ENCODE measurements around the gene OR10G8. TPM values are rescaled to one million over a fixed set of nuclear protein-coding genes. Genes with fewer than 3 reads are reported as not detected.

OR10G8 gene
- total RNA-seq, result not detected
- not detected for total RNA-seq (2013)

- Histone ChIP-seq H3K27me3 (ENCODE audit: control insufficient read depth, insufficient read depth, low read length) (no peaks in the 10 kb centered on the region), H3K4me3 (ENCODE audit: low read length) (no peak within 1 kb of the TSS), H3K9me3 (ENCODE audit: control insufficient read depth, insufficient read depth, low read length) (no peaks in the 10 kb centered on the region), H3K4me1 (ENCODE audit: control insufficient read depth, insufficient read depth, low read length) (no peaks in the 10 kb centered on the region), H3K27ac (ENCODE audit: low read length) (no peak within 1 kb of the TSS), H3K36me3 (ENCODE audit: control insufficient read depth, insufficient read depth, low read length) (no peaks in the 10 kb centered on the region)
- 92% methylated on average over 1 of the region's 2 CpGs for WGBS (ENCODE audit: insufficient coverage)
- no peaks in the 10 kb centered on the region for H3K4me1 Mint-ChIP-seq
- H3K36me3 Mint-ChIP-seq, result no peaks in the 10 kb centered on the region
- H3K4me3 Mint-ChIP-seq, result no peak within 1 kb of the TSS
- ATAC-seq (no peak), DNase-seq (no peak)
- H3K27ac Mint-ChIP-seq, result no peak within 1 kb of the TSS
- no peaks in the 10 kb centered on the region for H3K9me3 Mint-ChIP-seq
- TF ChIP-seq CTCF (IDR thresholded peaks at IDR 0.05), result no peak
- intact Hi-C loops (cut with micrococcal nuclease), result no loop called here
- no peaks in the 10 kb centered on the region for H3K27me3 Mint-ChIP-seq (ENCODE audit: low read depth in 2 of 2)
These were observed at the start of gene OR10G8 for GRCh38 chr11:124026498-124026897. TSS of gene OR10G8 (plus strand) at chr11:124026798. CDS start at chr11:124029623, 2,825 bp downstream.

- DNase-seq (no peak), ATAC-seq (no peak)
- H3K9me3 ChIP-seq (ENCODE audit: control insufficient read depth, insufficient read depth, low read length), result no peaks in the 10 kb centered on the region
- H3K4me1 ChIP-seq (ENCODE audit: control insufficient read depth, insufficient read depth, low read length), result no peaks in the 10 kb centered on the region
- H3K27ac ChIP-seq (ENCODE audit: low read length), result no peak within 1 kb of the TSS
- no peaks in the 10 kb centered on the region for H3K36me3 Mint-ChIP-seq
- peaks cover 0 to 2% of the 10 kb centered on the region in 2 donors for H3K27me3 Mint-ChIP-seq (ENCODE audit: low read depth in 2 of 2)
- no peak within 1 kb of the TSS for H3K4me3 ChIP-seq (ENCODE audit: low read length)
- H3K27ac Mint-ChIP-seq, result no peak within 1 kb of the TSS
- H3K9me3 Mint-ChIP-seq, result peaks cover 7 to 10% of the 10 kb centered on the region in 2 donors
- H3K4me1 Mint-ChIP-seq, result no peaks in the 10 kb centered on the region
- intact Hi-C loops (cut with micrococcal nuclease), result no loop called here
- H3K4me3 Mint-ChIP-seq, result no peak within 1 kb of the TSS
- H3K36me3 ChIP-seq (ENCODE audit: control insufficient read depth, insufficient read depth, low read length), result no peaks in the 10 kb centered on the region
- no peaks in the 10 kb centered on the region for H3K27me3 ChIP-seq (ENCODE audit: control insufficient read depth, insufficient read depth, low read length)
- TF ChIP-seq CTCF (IDR thresholded peaks at IDR 0.05), result no peak
These were observed 48.8 kb upstream of the OR10G8 start, which contains the start of gene OR10S1 for GRCh38 chr11:123977731-123978347. TSS of gene OR10S1 (minus strand) at chr11:123977781. CDS start at chr11:123977664, 117 bp downstream.

GRCh38 chr11:123979311-123979710 is 47.3 kb upstream of the OR10G8 start:
- no peaks in the 10 kb centered on the region for H3K36me3 Mint-ChIP-seq
- peaks cover 0 to 2% of the 10 kb centered on the region in 2 donors for H3K27me3 Mint-ChIP-seq (ENCODE audit: low read depth in 2 of 2)
- Histone ChIP-seq H3K4me1 (ENCODE audit: control insufficient read depth, insufficient read depth, low read length) (no peaks in the 10 kb centered on the region), H3K36me3 (ENCODE audit: control insufficient read depth, insufficient read depth, low read length) (no peaks in the 10 kb centered on the region), H3K4me3 (ENCODE audit: low read length) (no peak overlapping the region), H3K27ac (ENCODE audit: low read length) (no peak overlapping the region), H3K9me3 (ENCODE audit: control insufficient read depth, insufficient read depth, low read length) (no peaks in the 10 kb centered on the region), H3K27me3 (ENCODE audit: control insufficient read depth, insufficient read depth, low read length) (no peaks in the 10 kb centered on the region)
- intact Hi-C loops (cut with micrococcal nuclease), result no loop called here
- ATAC-seq (no peak), DNase-seq (no peak)
- H3K4me3 Mint-ChIP-seq, result no peak overlapping the region
- H3K4me1 Mint-ChIP-seq, result no peaks in the 10 kb centered on the region
- 87% methylated on average over 4 of the region's 5 CpGs for WGBS (ENCODE audit: insufficient coverage)
- peaks cover 16% of the 10 kb centered on the region in 2 donors for H3K9me3 Mint-ChIP-seq
- H3K27ac Mint-ChIP-seq, result no peak overlapping the region
- no peak for TF ChIP-seq CTCF (IDR thresholded peaks at IDR 0.05)

GRCh38 chr11:123995119-123995518 is 31.5 kb upstream of the OR10G8 start, which contains the start of gene OR10G6:
TSS of gene OR10G6 (minus strand) at chr11:123995161. CDS start at chr11:123995161, 0 bp downstream.
- intact Hi-C loops (cut with micrococcal nuclease), result no loop called here
- no peak within 1 kb of the TSS for H3K4me3 ChIP-seq (ENCODE audit: low read length)
- no peaks in the 10 kb centered on the region for H3K4me1 ChIP-seq (ENCODE audit: control insufficient read depth, insufficient read depth, low read length)
- H3K36me3 ChIP-seq (ENCODE audit: control insufficient read depth, insufficient read depth, low read length), result no peaks in the 10 kb centered on the region
- no peaks in the 10 kb centered on the region for H3K9me3 Mint-ChIP-seq
- WGBS (ENCODE audit: insufficient coverage), result 71% methylated on average over 1 of the region's 1 CpG
- TF ChIP-seq CTCF (IDR thresholded peaks at IDR 0.05), result no peak
- ATAC-seq (no peak), DNase-seq (no peak)
- peaks cover 0 to 3% of the 10 kb centered on the region in 2 donors for H3K27me3 Mint-ChIP-seq (ENCODE audit: low read depth in 2 of 2)
- H3K4me3 Mint-ChIP-seq, result no peak within 1 kb of the TSS
- no peaks in the 10 kb centered on the region for H3K4me1 Mint-ChIP-seq
- no peak within 1 kb of the TSS for H3K27ac ChIP-seq (ENCODE audit: low read length)
- H3K9me3 ChIP-seq (ENCODE audit: control insufficient read depth, insufficient read depth, low read length), result no peaks in the 10 kb centered on the region
- no peaks in the 10 kb centered on the region for H3K36me3 Mint-ChIP-seq
- no peaks in the 10 kb centered on the region for H3K27me3 ChIP-seq (ENCODE audit: control insufficient read depth, insufficient read depth, low read length)
- H3K27ac Mint-ChIP-seq, result no peak within 1 kb of the TSS

All from natural killer cell (primary cell).